A673 (cell line): ENCODE data around the gene SLC16A3. TPM values are rescaled to one million over a fixed set of nuclear protein-coding genes. Genes with fewer than 3 reads are reported as not detected.

Source experiments
- BruUV-seq: library from RNA; stranded (reverse); fragments of 400-500 nt; replicated peaks from 2 replicates; lab custom pipeline; 2021; lab: Mats Ljungman, UMichigan
- CTCF ChIA-PET: fragments of 300-600 bp; sonication (Branson Sonifier 250); formaldehyde crosslinking; loops from one replicate; lab custom pipeline; 2022; ENCODE audit warnings: antibody characterized with exemption; lab: Charles Lee
- POLR2A ChIA-PET: fragments of 300-600 bp; sonication (Branson Sonifier 250); formaldehyde crosslinking; loops from one replicate; lab custom pipeline; 2022; ENCODE audit warnings: antibody characterized with exemption; ENCODE audit not compliant: low non-redundant PET; lab: Charles Lee
- DNase-seq: peaks from one replicate; pipeline ENCODE4 v3.0.0-alpha.2; 2015; ENCODE audit warnings: low spot score
- H3K27ac ChIP-seq: fragments of 200-600 bp; sonication (generic); 2 replicates; pipeline ENCODE4 v1.5.1; 2016; ENCODE audit warnings: mixed run types, low read depth, mild to moderate bottlenecking, mixed read lengths, antibody characterized with exemption, low read length; ENCODE audit not compliant: poor library complexity, severe bottlenecking
- H3K27me3 ChIP-seq: fragments of 200-600 bp; sonication (generic); replicated peaks from 2 replicates; pipeline ENCODE4 v1.6.1; 2017; ENCODE audit warnings: mixed run types, low read depth, mild to moderate bottlenecking, mixed read lengths, antibody characterized with exemption, low read length; ENCODE audit not compliant: insufficient read depth, poor library complexity
- H3K36me3 ChIP-seq: fragments of 200-600 bp; sonication (generic); 2 replicates; pipeline ENCODE4 v1.6.1; 2016; ENCODE audit warnings: mixed run types, mild to moderate bottlenecking, mixed read lengths, antibody characterized with exemption, low read length; ENCODE audit not compliant: insufficient read depth, poor library complexity, severe bottlenecking
- H3K4me1 ChIP-seq: fragments of 200-600 bp; sonication (generic); 2 replicates; pipeline ENCODE4 v1.6.1; 2017; ENCODE audit warnings: mixed run types, mild to moderate bottlenecking, mixed read lengths, antibody characterized with exemption, low read length; ENCODE audit not compliant: insufficient read depth, poor library complexity, severe bottlenecking
- H3K4me3 ChIP-seq: fragments of 200-600 bp; sonication (generic); 2 replicates; pipeline ENCODE4 v1.5.1; 2016; ENCODE audit warnings: low read depth, mixed run types, mild to moderate bottlenecking, mixed read lengths, low read length; ENCODE audit not compliant: poor library complexity, severe bottlenecking
- H3K9me3 ChIP-seq: fragments of 200-600 bp; sonication (generic); 2 replicates; pipeline ENCODE4 v1.6.1; 2016; ENCODE audit warnings: mixed run types, low read depth, mild to moderate bottlenecking, mixed read lengths, antibody characterized with exemption, low read length; ENCODE audit not compliant: poor library complexity, severe bottlenecking
- EZH2 ChIP-seq: fragments of 200-600 bp; sonication (generic); IDR thresholded peaks from 2 replicates; pipeline ENCODE4 v1.6.1; 2017; ENCODE audit warnings: borderline replicate concordance, low read depth, mild to moderate bottlenecking, mixed read lengths, antibody characterized with exemption, low read length; ENCODE audit not compliant: poor library complexity, severe bottlenecking
- intact Hi-C: fragments of 100-400 bp; cut with micrococcal nuclease; formaldehyde crosslinking; loops from one replicate; pipeline ENCODE4 v1.10.0; 2022; ENCODE audit not compliant: unreplicated experiment
- total RNA-seq: library from RNA; stranded (reverse); gene quantifications from 2 replicates; pipeline ENCODE4 v1.2.3, GENCODE V29; 2021
- TF ChIP-seq, protein P1 (sequence below): fragments of 300-800, 200-600 bp; sonication (generic); conservative IDR thresholded peaks from 2 replicates; pipeline ENCODE4 v1.5.1; 2017; ENCODE audit warnings: low read depth, mild to moderate bottlenecking, antibody characterized with exemption, low read length, moderate library complexity, mixed read lengths

SLC16A3 gene
- total RNA-seq, 1 experiment from 2014 or later = 0.97 TPM

DNA sequence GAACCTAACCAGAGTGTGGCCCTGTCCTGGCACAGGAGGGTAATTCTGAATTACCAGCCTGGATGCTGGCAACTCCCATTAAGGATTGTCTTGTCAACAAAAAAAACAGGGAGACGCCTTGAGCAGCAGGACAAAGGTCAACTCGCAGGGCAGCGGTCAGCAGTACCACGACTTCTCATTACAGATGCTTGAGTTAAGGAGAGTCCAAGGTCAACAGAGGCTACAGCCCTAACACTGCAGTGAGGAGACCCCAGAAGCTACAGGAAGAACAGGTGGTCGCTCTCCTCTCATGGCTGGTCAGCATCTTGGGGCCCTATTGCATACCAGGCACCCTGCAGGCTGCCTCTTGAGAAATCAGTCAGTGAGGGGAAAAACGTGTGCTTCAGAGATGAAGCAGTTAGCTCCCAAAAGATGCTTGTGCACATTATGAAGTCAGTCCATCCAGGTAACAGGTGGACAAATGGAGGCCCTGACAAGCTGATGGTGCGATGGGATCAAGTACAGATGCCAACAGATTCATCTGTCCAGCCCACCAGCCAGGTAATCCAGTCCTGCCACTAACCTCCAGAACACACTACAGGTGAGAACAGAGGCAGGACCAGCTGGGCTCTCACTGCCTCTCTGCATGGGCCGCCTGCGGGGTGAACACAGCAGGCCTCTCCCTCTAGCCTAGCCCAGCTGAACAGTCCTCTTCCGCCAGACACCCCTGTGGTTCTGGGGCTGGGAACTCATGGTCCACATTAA lies 40.5 kb downstream of the SLC16A3 start:
- POLR2A ChIA-PET = interaction anchor here (0.6 kb wide), 1 partner anchor 17 kb away, joined by 12 read pairs; no protein-coding TSS in a partner anchor
- CTCF ChIA-PET = no interaction called here
- H3K4me1 ChIP-seq = peaks cover 10% of the 10 kb centered on the region

DNA sequence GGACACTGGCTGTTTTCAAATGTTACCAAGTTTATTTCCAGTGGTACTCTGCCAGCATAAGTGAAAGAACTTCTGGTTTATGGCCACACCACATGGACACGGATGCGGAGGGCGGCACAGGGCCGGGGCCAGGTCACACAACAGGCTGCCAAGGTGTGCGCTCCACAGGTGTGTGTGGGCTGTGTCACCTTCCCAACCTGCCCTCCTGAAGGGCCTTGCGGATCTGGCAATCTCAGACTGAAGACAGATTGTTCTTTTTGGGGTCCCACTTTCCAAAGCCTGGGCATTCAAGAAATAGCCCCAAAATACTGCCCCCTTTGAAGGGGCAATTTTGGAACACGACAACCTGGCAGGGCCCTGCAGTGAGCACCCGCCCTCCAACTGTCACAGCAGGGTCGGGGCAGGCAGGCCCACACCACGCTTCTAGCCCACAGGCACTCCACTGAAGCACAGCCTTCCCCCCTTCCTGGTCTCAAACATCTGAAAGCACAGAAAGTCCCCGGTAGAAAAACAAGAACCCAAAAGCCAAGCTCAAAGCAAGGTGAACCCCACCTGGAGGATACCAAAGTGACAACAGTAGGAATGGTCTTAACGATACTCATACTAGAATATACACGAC lies 41.1 kb downstream of the SLC16A3 start:
- no TSS peak for BruUV-seq
- intact Hi-C loops = no loop called here
- CTCF ChIA-PET = no interaction called here
- Histone ChIP-seq H3K9me3 (no peaks in the 10 kb centered on the region), H3K27me3 (no peaks in the 10 kb centered on the region), H3K36me3 (peaks cover 60% of the 10 kb centered on the region), H3K4me1 (peaks cover 10% of the 10 kb centered on the region), H3K27ac (no peak overlapping the region), H3K4me3 (no peak overlapping the region)
- DNase-seq = no peak
- POLR2A ChIA-PET = no interaction called here
- TF ChIP-seq, protein P1, sequence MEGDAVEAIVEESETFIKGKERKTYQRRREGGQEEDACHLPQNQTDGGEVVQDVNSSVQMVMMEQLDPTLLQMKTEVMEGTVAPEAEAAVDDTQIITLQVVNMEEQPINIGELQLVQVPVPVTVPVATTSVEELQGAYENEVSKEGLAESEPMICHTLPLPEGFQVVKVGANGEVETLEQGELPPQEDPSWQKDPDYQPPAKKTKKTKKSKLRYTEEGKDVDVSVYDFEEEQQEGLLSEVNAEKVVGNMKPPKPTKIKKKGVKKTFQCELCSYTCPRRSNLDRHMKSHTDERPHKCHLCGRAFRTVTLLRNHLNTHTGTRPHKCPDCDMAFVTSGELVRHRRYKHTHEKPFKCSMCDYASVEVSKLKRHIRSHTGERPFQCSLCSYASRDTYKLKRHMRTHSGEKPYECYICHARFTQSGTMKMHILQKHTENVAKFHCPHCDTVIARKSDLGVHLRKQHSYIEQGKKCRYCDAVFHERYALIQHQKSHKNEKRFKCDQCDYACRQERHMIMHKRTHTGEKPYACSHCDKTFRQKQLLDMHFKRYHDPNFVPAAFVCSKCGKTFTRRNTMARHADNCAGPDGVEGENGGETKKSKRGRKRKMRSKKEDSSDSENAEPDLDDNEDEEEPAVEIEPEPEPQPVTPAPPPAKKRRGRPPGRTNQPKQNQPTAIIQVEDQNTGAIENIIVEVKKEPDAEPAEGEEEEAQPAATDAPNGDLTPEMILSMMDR = no peak
- no peak for TF ChIP-seq EZH2

More for the DNA sequence above, 40.5 kb downstream of the SLC16A3 start:
- Histone ChIP-seq H3K9me3 (no peaks in the 10 kb centered on the region), H3K27me3 (no peaks in the 10 kb centered on the region), H3K27ac (no peak overlapping the region), H3K4me3 (no peak overlapping the region), H3K36me3 (peaks cover 67% of the 10 kb centered on the region)
- DNase-seq = no peak
- BruUV-seq = no TSS peak
- intact Hi-C loops = no loop called here
- TF ChIP-seq, protein P1 = no peak
- no peak for TF ChIP-seq EZH2

GRCh38 chr17:82270651-82271050 lies 41.8 kb downstream of the SLC16A3 start:
- POLR2A ChIA-PET = interaction anchor here (0.5 to 0.7 kb wide), 2 partner anchors 96 to 455 kb away, joined by 3 to 4 read pairs; no protein-coding TSS in a partner anchor

More at GRCh38 chr17:82270651-82271050, 41.8 kb downstream of the SLC16A3 start:
- DNase-seq = no peak
- intact Hi-C loops = no loop called here
- CTCF ChIA-PET = no interaction called here
- H3K4me1 ChIP-seq = peaks cover 10% of the 10 kb centered on the region
- BruUV-seq = no TSS peak
- peaks cover 54% of the 10 kb centered on the region for H3K36me3 ChIP-seq
- TF ChIP-seq, protein P1 = no peak
- no peak for TF ChIP-seq EZH2
- H3K4me3 ChIP-seq = no peak overlapping the region
- H3K27ac ChIP-seq = no peak overlapping the region
- no peaks in the 10 kb centered on the region for H3K27me3 ChIP-seq
- H3K9me3 ChIP-seq = no peaks in the 10 kb centered on the region
